Measurements from ENCODE around the gene ZMIZ1.

ZMIZ1 gene

GRCh38 chr10:79066411-79067240, 2.1 kb upstream of the ZMIZ1 start:
- DNase-seq (ENCODE audit: low read depth in 1 of 2, low spot score in 1 of 2) = peak; percentile 69 to 73
- no peak for TF ChIP-seq JUND (IDR thresholded peaks at IDR 0.05; ENCODE audit: low read depth)
- in situ Hi-C loops (cut with HindIII; ENCODE audit: low pct_unique_long_range_greater_than_20kb, low sequenced_read_pairs) = no loop called here

- DNase-seq (ENCODE audit: low read depth in 1 of 2, low spot score in 1 of 2) = peak; percentile 94 to 95
- in situ Hi-C loops (cut with HindIII; ENCODE audit: low pct_unique_long_range_greater_than_20kb, low sequenced_read_pairs) = no loop called here
- no peak; the same call in 1 of the 2 replicates for TF ChIP-seq JUND (IDR thresholded peaks at IDR 0.05; ENCODE audit: low read depth)
These were observed 1.2 kb upstream of the ZMIZ1 start for GRCh38 chr10:79067241-79068202.

GRCh38 chr10:79068203-79068561, 584 bp upstream of the ZMIZ1 start:
- no peak for DNase-seq (ENCODE audit: low read depth in 1 of 2, low spot score in 1 of 2)
- in situ Hi-C loops (cut with HindIII; ENCODE audit: low pct_unique_long_range_greater_than_20kb, low sequenced_read_pairs) = no loop called here
- TF ChIP-seq JUND (IDR thresholded peaks at IDR 0.05; ENCODE audit: low read depth) = no peak

- TF ChIP-seq JUND (IDR thresholded peaks at IDR 0.05; ENCODE audit: low read depth) = no peak
- in situ Hi-C loops (cut with HindIII; ENCODE audit: low pct_unique_long_range_greater_than_20kb, low sequenced_read_pairs) = no loop called here
- peak in 1 of 2 experiments; percentile 67 for DNase-seq (ENCODE audit: low read depth in 1 of 2, low spot score in 1 of 2)
These were observed 737 bp downstream of the ZMIZ1 start for GRCh38 chr10:79069325-79070080.

- in situ Hi-C loops (cut with HindIII; ENCODE audit: low pct_unique_long_range_greater_than_20kb, low sequenced_read_pairs) = no loop called here
- TF ChIP-seq JUND (IDR thresholded peaks at IDR 0.05; ENCODE audit: low read depth) = no peak
- DNase-seq (ENCODE audit: low read depth in 1 of 2, low spot score in 1 of 2) = peak; percentile 58 to 67
These were observed 1.4 kb downstream of the ZMIZ1 start for GRCh38 chr10:79070081-79070605.

GRCh38 chr10:79070606-79071395, 2.0 kb downstream of the ZMIZ1 start:
- in situ Hi-C loops (cut with HindIII; ENCODE audit: low pct_unique_long_range_greater_than_20kb, low sequenced_read_pairs) = no loop called here
- TF ChIP-seq JUND (IDR thresholded peaks at IDR 0.05; ENCODE audit: low read depth) = no peak
- peak; percentile 91 to 97 for DNase-seq (ENCODE audit: low read depth in 1 of 2, low spot score in 1 of 2)

- DNase-seq (ENCODE audit: low read depth in 1 of 2, low spot score in 1 of 2) = no peak
- in situ Hi-C loops (cut with HindIII; ENCODE audit: low pct_unique_long_range_greater_than_20kb, low sequenced_read_pairs) = no loop called here
- TF ChIP-seq JUND (IDR thresholded peaks at IDR 0.05; ENCODE audit: low read depth) = no peak
These were observed 2.7 kb downstream of the ZMIZ1 start for GRCh38 chr10:79071396-79071923.

GRCh38 chr10:79072041-79072441, 3.3 kb downstream of the ZMIZ1 start:
- in situ Hi-C loops (cut with HindIII; ENCODE audit: low pct_unique_long_range_greater_than_20kb, low sequenced_read_pairs) = no loop called here
- DNase-seq (ENCODE audit: low read depth in 1 of 2, low spot score in 1 of 2) = no peak
- TF ChIP-seq JUND (IDR thresholded peaks at IDR 0.05; ENCODE audit: low read depth) = no peak

GRCh38 chr10:79072994-79073645, 4.4 kb downstream of the ZMIZ1 start:
- no peak for DNase-seq (ENCODE audit: low read depth in 1 of 2, low spot score in 1 of 2)
- no peak for TF ChIP-seq JUND (IDR thresholded peaks at IDR 0.05; ENCODE audit: low read depth)
- in situ Hi-C loops (cut with HindIII; ENCODE audit: low pct_unique_long_range_greater_than_20kb, low sequenced_read_pairs) = no loop called here

- in situ Hi-C loops (cut with HindIII; ENCODE audit: low pct_unique_long_range_greater_than_20kb, low sequenced_read_pairs) = no loop called here
- no peak for DNase-seq (ENCODE audit: low read depth in 1 of 2, low spot score in 1 of 2)
These were observed 5.1 kb downstream of the ZMIZ1 start for GRCh38 chr10:79073784-79074432.

More at GRCh38 chr10:79073784-79074432, 5.1 kb downstream of the ZMIZ1 start:
- no peak for TF ChIP-seq JUND (IDR thresholded peaks at IDR 0.05; ENCODE audit: low read depth)
